ENCODE data around the gene RNF213.

Gene RNF213

GRCh38 chr17:80442764-80443163 is 182.1 kb downstream of the RNF213 start:
- Histone ChIP-seq H3F3A (ENCODE audit: low read depth) (no peaks in the 10 kb centered on the region), H2AFZ (ENCODE audit: low read length) (no peak overlapping the region), H4K20me1 (ENCODE audit: insufficient read depth, low read length, poor library complexity, severe bottlenecking) (no peaks in the 10 kb centered on the region), H3K9me2 (replicated peaks; ENCODE audit: low read depth, low read length) (no peaks in the 10 kb centered on the region), H3K27me3 (ENCODE audit: insufficient read depth, low read length, poor library complexity, severe bottlenecking) (no peaks in the 10 kb centered on the region), H3K4me3 (ENCODE audit: low read length, poor library complexity, severe bottlenecking) (no peak overlapping the region), H3K36me3 (ENCODE audit: insufficient read depth, low read length) (no peaks in the 10 kb centered on the region), H3K9me3 (ENCODE audit: insufficient read depth, low read depth, low read length) (no peaks in the 10 kb centered on the region), H3K9ac (ENCODE audit: low read depth, low read length, poor library complexity, severe bottlenecking) (no peak overlapping the region), H3K4me2 (ENCODE audit: low read depth, low read length, poor library complexity, severe bottlenecking) (no peak overlapping the region), H3K79me2 (ENCODE audit: insufficient read depth, low read length) (no peaks in the 10 kb centered on the region), H3K4me1 (ENCODE audit: insufficient read depth, low read length, poor library complexity, severe bottlenecking) (no peaks in the 10 kb centered on the region)
- no peak for TF ChIP-seq CTCF (conservative IDR thresholded peaks at IDR 0.05; ENCODE audit: low read length)
- TF ChIP-seq EZH2phosphoT487 (IDR thresholded peaks at IDR 0.05; ENCODE audit: borderline replicate concordance): no peak

- no peaks in the 10 kb centered on the region for H3F3A ChIP-seq (ENCODE audit: low read depth)
- TF ChIP-seq CTCF (conservative IDR thresholded peaks at IDR 0.05; ENCODE audit: low read length): no peak
- TF ChIP-seq EZH2phosphoT487 (IDR thresholded peaks at IDR 0.05; ENCODE audit: borderline replicate concordance): no peak
- H3K79me2 ChIP-seq (ENCODE audit: insufficient read depth, low read length): no peaks in the 10 kb centered on the region
- H2AFZ ChIP-seq (ENCODE audit: low read length): no peak overlapping the region
- no peaks in the 10 kb centered on the region for H3K36me3 ChIP-seq (ENCODE audit: insufficient read depth, low read length)
- no peaks in the 10 kb centered on the region for H4K20me1 ChIP-seq (ENCODE audit: insufficient read depth, low read length, poor library complexity, severe bottlenecking)
- no peak overlapping the region for H3K9ac ChIP-seq (ENCODE audit: low read depth, low read length, poor library complexity, severe bottlenecking)
- no peak overlapping the region for H3K4me3 ChIP-seq (ENCODE audit: low read length, poor library complexity, severe bottlenecking)
- no peaks in the 10 kb centered on the region for H3K9me3 ChIP-seq (ENCODE audit: insufficient read depth, low read depth, low read length)
- no peaks in the 10 kb centered on the region for H3K9me2 ChIP-seq (replicated peaks; ENCODE audit: low read depth, low read length)
- no peaks in the 10 kb centered on the region for H3K27me3 ChIP-seq (ENCODE audit: insufficient read depth, low read length, poor library complexity, severe bottlenecking)
- H3K4me1 ChIP-seq (ENCODE audit: insufficient read depth, low read length, poor library complexity, severe bottlenecking): no peaks in the 10 kb centered on the region
- no peak overlapping the region for H3K4me2 ChIP-seq (ENCODE audit: low read depth, low read length, poor library complexity, severe bottlenecking)
Observed at GRCh38 chr17:80443498-80443897, 182.8 kb downstream of the RNF213 start.

GRCh38 chr17:80443916-80444643 is 183.4 kb downstream of the RNF213 start:
- Histone ChIP-seq H3K27me3 (ENCODE audit: insufficient read depth, low read length, poor library complexity, severe bottlenecking) (no peaks in the 10 kb centered on the region), H4K20me1 (ENCODE audit: insufficient read depth, low read length, poor library complexity, severe bottlenecking) (no peaks in the 10 kb centered on the region), H3K4me1 (ENCODE audit: insufficient read depth, low read length, poor library complexity, severe bottlenecking) (no peaks in the 10 kb centered on the region), H2AFZ (ENCODE audit: low read length) (no peak overlapping the region), H3K79me2 (ENCODE audit: insufficient read depth, low read length) (no peaks in the 10 kb centered on the region), H3K4me2 (ENCODE audit: low read depth, low read length, poor library complexity, severe bottlenecking) (no peak overlapping the region), H3F3A (ENCODE audit: low read depth) (no peaks in the 10 kb centered on the region), H3K9me2 (replicated peaks; ENCODE audit: low read depth, low read length) (no peaks in the 10 kb centered on the region), H3K4me3 (ENCODE audit: low read length, poor library complexity, severe bottlenecking) (no peak overlapping the region), H3K9me3 (ENCODE audit: insufficient read depth, low read depth, low read length) (no peaks in the 10 kb centered on the region), H3K9ac (ENCODE audit: low read depth, low read length, poor library complexity, severe bottlenecking) (no peak overlapping the region), H3K36me3 (ENCODE audit: insufficient read depth, low read length) (no peaks in the 10 kb centered on the region)
- TF ChIP-seq CTCF (conservative IDR thresholded peaks at IDR 0.05; ENCODE audit: low read length): no peak
- no peak for TF ChIP-seq EZH2phosphoT487 (IDR thresholded peaks at IDR 0.05; ENCODE audit: borderline replicate concordance)
